ENCODE data around the gene COL4A6. TPM values are rescaled to one million over a fixed set of nuclear protein-coding genes. Genes with fewer than 3 reads are reported as not detected.

The COL4A6 gene
- total and polyA plus RNA-seq, 2 of the 8 experiments (the other 6 are each of a cell fraction or from before 2014, with no cell fraction given): 5.9 to 11.8 TPM

GRCh38 chrX:108313669-108314068 is 124.6 kb downstream of the COL4A6 start:
- POLR2A ChIA-PET (ENCODE audit: partially characterized antibody): no interaction called here
- DNase-seq (ENCODE audit: low read depth in 1 of 2, low spot score in 2 of 2): no peak
- no peak overlapping the region for H2BK5ac ChIP-seq (ENCODE audit: low read depth, low read length)
- TF ChIP-seq YY1 (IDR thresholded peaks at IDR 0.05; ENCODE audit: low read depth, low read length): no peak
- no peak for TF ChIP-seq JUN (IDR thresholded peaks at IDR 0.05; ENCODE audit: low read depth, low read length)
- no peak for TF ChIP-seq CREB1 (IDR thresholded peaks at IDR 0.05)
- no peak for TF ChIP-seq GTF2F1 (IDR thresholded peaks at IDR 0.05; ENCODE audit: borderline replicate concordance, low read depth, low read length)
- TF ChIP-seq CBX5 (IDR thresholded peaks at IDR 0.05; ENCODE audit: low read depth, low read length): no peak
- TF ChIP-seq NRF1 (IDR thresholded peaks at IDR 0.05; ENCODE audit: low read depth, low read length): no peak
- no peak for TF ChIP-seq ATF3 (IDR thresholded peaks at IDR 0.05; ENCODE audit: insufficient read depth, low read depth, low read length)
- TF ChIP-seq KDM5A (IDR thresholded peaks at IDR 0.05; ENCODE audit: low read length): no peak
- no peak for TF ChIP-seq ASH2L (IDR thresholded peaks at IDR 0.05; ENCODE audit: low read length)
- no peak for TF ChIP-seq USF2 (IDR thresholded peaks at IDR 0.05; ENCODE audit: low read length)
- no peak for TF ChIP-seq HDAC6 (IDR thresholded peaks at IDR 0.05; ENCODE audit: low read depth, low read length)
- no peak for TF ChIP-seq GABPA (IDR thresholded peaks at IDR 0.05; ENCODE audit: borderline replicate concordance, insufficient read depth, low read length)
- no peak for TF ChIP-seq CTBP2 (IDR thresholded peaks at IDR 0.05; ENCODE audit: borderline replicate concordance, insufficient read depth, insufficient read length, low read length)

More at GRCh38 chrX:108313669-108314068, 124.6 kb downstream of the COL4A6 start:
- H3K27me3 ChIP-seq (replicated peaks in 1 of 4; ENCODE audit: control insufficient read depth in 3 of 4, extremely low read depth in 1 of 4, insufficient read depth in 3 of 4, low read length in 3 of 4): no peaks in the 10 kb centered on the region; a peak in 1 of 7 replicates
- H3K9me3 ChIP-seq (ENCODE audit: insufficient read depth in 2 of 2, low read depth in 1 of 2, low read length in 1 of 2): no peaks in the 10 kb centered on the region
- H3K79me2 ChIP-seq (ENCODE audit: control insufficient read depth in 1 of 2, insufficient read depth in 2 of 2, low read length in 2 of 2): no peaks in the 10 kb centered on the region
- no peak overlapping the region for H3K4me2 ChIP-seq (ENCODE audit: insufficient read depth in 1 of 2, low read depth in 2 of 2, low read length in 2 of 2)
- H3K4me3 ChIP-seq (ENCODE audit: extremely low read depth in 1 of 4, insufficient read depth in 2 of 4, low read depth in 3 of 4, low read length in 4 of 4): no peak overlapping the region
- H2BK15ac ChIP-seq (ENCODE audit: low read length): no peak overlapping the region
- no peak overlapping the region for H3K23ac ChIP-seq (ENCODE audit: insufficient read length)
- H3K27ac ChIP-seq (ENCODE audit: low read depth, low read length): no peak overlapping the region
- no peaks in the 10 kb centered on the region for H3K36me3 ChIP-seq (ENCODE audit: control insufficient read depth in 2 of 4, insufficient read depth in 4 of 4, low read length in 3 of 4)
- WGBS, 2 experiments (ENCODE audit: extremely low coverage in 1 of 2, insufficient coverage in 1 of 2, insufficient read length in 1 of 2, insufficient replicate concordance in 2 of 2, low coverage in 1 of 2, low lambda C conversion rate in 2 of 2, missing lambda C conversion rate in 1 of 2): 81% methylated on average over 1 of the region's 1 CpG; no CpG with 5 or more reads in 1 of the 2 experiments
- no peak overlapping the region for H2AFZ ChIP-seq (ENCODE audit: low read length)
- H2BK20ac ChIP-seq (ENCODE audit: low read length): no peak overlapping the region
- H2AK5ac ChIP-seq (ENCODE audit: low read depth, low read length): no peak overlapping the region
- H4K20me1 ChIP-seq (replicated peaks in 1 of 2; ENCODE audit: control insufficient read depth in 1 of 2, insufficient read depth in 2 of 2, low read length in 2 of 2): no peaks in the 10 kb centered on the region
- no peak overlapping the region for H2BK120ac ChIP-seq (replicated peaks; ENCODE audit: low read depth, low read length)
- H3K56ac ChIP-seq (replicated peaks; ENCODE audit: insufficient read length, low read depth, low read length): no peak overlapping the region
- no peak overlapping the region for H3K4ac ChIP-seq (replicated peaks; ENCODE audit: insufficient read length, low read depth, low read length)
- H3K79me1 ChIP-seq (ENCODE audit: low read depth, low read length): no peaks in the 10 kb centered on the region
- CTCF ChIA-PET (ENCODE audit: partially characterized antibody): interaction anchor here (1.1 kb wide), 1 partner anchor 9 kb away, joined by 3 read pairs; no protein-coding TSS in a partner anchor
- H3K4me1 ChIP-seq (replicated peaks in 1 of 4; ENCODE audit: control insufficient read depth in 3 of 4, insufficient read depth in 4 of 4, low read length in 3 of 4): no peaks in the 10 kb centered on the region
- H4K5ac ChIP-seq (ENCODE audit: insufficient read length, low read depth, low read length): no peak overlapping the region
- no peak overlapping the region for H3K9ac ChIP-seq (replicated peaks in 1 of 4; ENCODE audit: extremely low read depth in 1 of 4, low read depth in 3 of 4, low read length in 3 of 4)
- H3K14ac ChIP-seq (ENCODE audit: insufficient read length): no peak overlapping the region
- no peak for FAIRE-seq
- no peaks in the 10 kb centered on the region for H3K23me2 ChIP-seq (ENCODE audit: low read depth, low read length)
- H3K18ac ChIP-seq (ENCODE audit: extremely low read depth, low read length): no peak overlapping the region
- H4K8ac ChIP-seq (ENCODE audit: extremely low read depth, insufficient read depth, low read length): no peak overlapping the region
- H4K91ac ChIP-seq (replicated peaks; ENCODE audit: insufficient read length, low read length): no peak overlapping the region
- H2BK12ac ChIP-seq (ENCODE audit: low read depth, low read length): no peak overlapping the region

Measured in H1 (cell line).